ENCODE measurements around the gene PALB2.

Gene PALB2

GRCh38 chr16:23581764-23582163 is 59.3 kb downstream of the PALB2 start:
- no peak for DNase-seq (ENCODE audit: low read depth)

GRCh38 chr16:23580391-23580790 is 60.7 kb downstream of the PALB2 start:
- no peak for DNase-seq (ENCODE audit: low read depth)

- DNase-seq (ENCODE audit: low read depth) = no peak
Observed at GRCh38 chr16:23579371-23579770, 61.7 kb downstream of the PALB2 start.

- no peak for DNase-seq (ENCODE audit: low read depth)
Observed at GRCh38 chr16:23578101-23578830, 62.8 kb downstream of the PALB2 start.

- DNase-seq (ENCODE audit: low read depth) = no peak
Observed at GRCh38 chr16:23577493-23577892, 63.6 kb downstream of the PALB2 start.

- DNase-seq (ENCODE audit: low read depth) = no peak
Observed at GRCh38 chr16:23575834-23576233, 65.3 kb downstream of the PALB2 start.

- no peak for DNase-seq (ENCODE audit: low read depth)
Observed at GRCh38 chr16:23573817-23574216, 67.3 kb downstream of the PALB2 start.

GRCh38 chr16:23572394-23572793 is 68.7 kb downstream of the PALB2 start:
- DNase-seq (ENCODE audit: low read depth) = no peak

GRCh38 chr16:23571895-23572294 is 69.2 kb downstream of the PALB2 start:
- no peak for DNase-seq (ENCODE audit: low read depth)

- no peak for DNase-seq (ENCODE audit: low read depth)
Observed at GRCh38 chr16:23570992-23571632, 70.0 kb downstream of the PALB2 start.

GRCh38 chr16:23567602-23568001 is 73.5 kb downstream of the PALB2 start:
- no peak for DNase-seq (ENCODE audit: low read depth)

- DNase-seq (ENCODE audit: low read depth) = no peak
Observed at GRCh38 chr16:23566724-23567123, 74.4 kb downstream of the PALB2 start.

GRCh38 chr16:23564575-23565363 is 76.3 kb downstream of the PALB2 start:
- no peak for DNase-seq (ENCODE audit: low read depth)

- DNase-seq (ENCODE audit: low read depth) = no peak
Observed at GRCh38 chr16:23563186-23563585, 77.9 kb downstream of the PALB2 start.

GRCh38 chr16:23562505-23562904 is 78.6 kb downstream of the PALB2 start:
- DNase-seq (ENCODE audit: low read depth) = no peak

- no peak for DNase-seq (ENCODE audit: low read depth)
Observed at GRCh38 chr16:23561586-23561985, 79.5 kb downstream of the PALB2 start.

- DNase-seq (ENCODE audit: low read depth) = no peak
Observed at GRCh38 chr16:23557779-23558702, 83.1 kb downstream of the PALB2 start.

- peak; percentile 95 for DNase-seq (ENCODE audit: low read depth)
Observed at GRCh38 chr16:23556881-23557778, 84.0 kb downstream of the PALB2 start, which contains the start of the genes EARS2 and UBFD1. EARS2 (minus strand) TSS chr16:23557350; CDS start chr16:23557343, 7 bp downstream. UBFD1 (plus strand) TSS chr16:23557727; CDS start chr16:23557743, 16 bp downstream.

- no peak for DNase-seq (ENCODE audit: low read depth)
Observed at GRCh38 chr16:23554536-23554935, 86.6 kb downstream of the PALB2 start.
